Activated naive CD4-positive, alpha-beta T cell treated with anti-CD3 and anti-CD28 coated beads, Interleukin-2, amount 50 U/mL, for 24 hours (primary cell): ENCODE data around the gene DGKH.

Source experiments
- H3K27ac Mint-ChIP-seq: one replicate; pipeline ENCODE4 v1.8.0; 2021; ENCODE audit warnings: mild to moderate bottlenecking, mixed read lengths
- H3K27me3 Mint-ChIP-seq: one replicate; pipeline ENCODE4 v1.8.0; 2021; ENCODE audit warnings: mixed read lengths
- H3K36me3 Mint-ChIP-seq: one replicate; pipeline ENCODE4 v1.8.0; 2021; ENCODE audit warnings: mixed read lengths
- H3K4me1 Mint-ChIP-seq: one replicate; pipeline ENCODE4 v1.8.0; 2021; ENCODE audit warnings: mixed read lengths
- H3K4me3 Mint-ChIP-seq: one replicate; pipeline ENCODE4 v1.8.0; 2021; ENCODE audit warnings: mild to moderate bottlenecking, mixed read lengths
- H3K9me3 Mint-ChIP-seq: one replicate; pipeline ENCODE4 v1.8.0; 2021; ENCODE audit warnings: mixed read lengths

DGKH gene

DNA sequence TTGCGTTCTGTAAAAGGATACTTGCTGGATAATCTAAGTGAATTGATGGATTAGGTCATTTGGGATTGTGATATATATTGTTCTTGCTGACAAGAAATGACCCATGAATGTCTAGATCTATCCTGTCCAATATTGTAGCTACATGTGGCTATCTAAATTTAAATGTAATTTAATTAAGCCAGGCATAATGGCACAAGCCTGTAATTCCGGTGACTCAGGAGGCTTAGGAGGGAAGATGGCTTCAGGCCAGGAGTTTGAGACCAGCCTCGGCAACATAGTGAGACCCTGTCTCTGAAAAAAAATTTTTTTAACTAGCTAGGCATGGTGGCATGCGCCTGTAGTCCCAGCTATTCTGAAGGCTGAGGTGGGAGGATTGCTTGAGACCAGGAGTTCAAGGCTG is 184.2 kb downstream of the DGKH start:
- Mint-ChIP-seq H3K27ac (no peak overlapping the region), H3K4me1 (no peaks in the 10 kb centered on the region), H3K9me3 (no peaks in the 10 kb centered on the region), H3K4me3 (no peak overlapping the region), H3K27me3 (no peaks in the 10 kb centered on the region), H3K36me3 (peaks cover 11% of the 10 kb centered on the region)

DNA sequence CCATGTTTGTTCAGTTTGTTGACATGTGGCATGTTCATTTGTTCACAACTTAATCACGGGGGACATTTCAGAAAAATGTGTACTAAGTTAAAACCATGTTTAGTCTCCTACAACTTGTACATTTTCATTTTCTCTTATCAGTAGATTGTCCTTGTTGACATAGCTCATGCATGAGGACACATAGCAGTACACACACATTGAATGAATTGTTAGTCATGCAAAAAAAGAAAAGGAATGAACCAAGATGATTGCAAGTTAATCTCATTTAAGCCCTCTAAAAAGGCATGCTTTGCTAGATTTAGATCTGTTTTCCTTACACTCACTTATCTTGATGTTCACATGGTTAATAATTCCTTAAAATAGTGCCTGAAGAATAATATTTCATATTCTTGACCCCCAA is 185.3 kb downstream of the DGKH start:
- Mint-ChIP-seq H3K36me3 (peaks cover 9% of the 10 kb centered on the region), H3K9me3 (no peaks in the 10 kb centered on the region)

GRCh38 chr13:42239161-42239560 is 190.7 kb downstream of the DGKH start:
- no peaks in the 10 kb centered on the region for H3K27me3 Mint-ChIP-seq
- no peak overlapping the region for H3K27ac Mint-ChIP-seq
- peaks cover 10% of the 10 kb centered on the region for H3K36me3 Mint-ChIP-seq
- no peaks in the 10 kb centered on the region for H3K4me1 Mint-ChIP-seq
- no peaks in the 10 kb centered on the region for H3K9me3 Mint-ChIP-seq
- H3K4me3 Mint-ChIP-seq: no peak overlapping the region

More for the DNA sequence above, 185.3 kb downstream of the DGKH start:
- H3K4me1 Mint-ChIP-seq: no peaks in the 10 kb centered on the region
- no peak overlapping the region for H3K4me3 Mint-ChIP-seq
- peak overlapping the region; percentile 53 for H3K27ac Mint-ChIP-seq
- no peaks in the 10 kb centered on the region for H3K27me3 Mint-ChIP-seq

DNA sequence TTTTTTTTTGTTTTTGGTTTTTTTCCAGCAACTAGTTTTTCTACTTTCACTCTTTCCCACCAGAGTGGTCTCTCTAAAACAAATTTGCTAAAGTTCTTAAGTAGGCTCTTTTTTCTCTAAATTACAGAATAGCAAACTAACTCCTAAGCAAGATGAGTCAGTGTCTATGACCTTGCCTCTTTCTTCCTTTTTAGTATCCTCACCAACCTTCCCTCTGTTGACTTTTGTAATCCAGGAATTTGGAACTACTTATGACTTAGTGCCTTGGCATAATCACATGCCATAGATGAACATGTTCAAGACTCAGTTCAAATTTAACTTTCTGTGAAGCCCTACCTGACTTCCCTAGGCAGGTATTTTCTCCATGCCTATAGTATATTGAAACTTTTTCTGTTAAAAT is 191.2 kb downstream of the DGKH start:
- Mint-ChIP-seq H3K36me3 (peaks cover 10% of the 10 kb centered on the region), H3K4me3 (no peak overlapping the region), H3K27me3 (no peaks in the 10 kb centered on the region), H3K9me3 (no peaks in the 10 kb centered on the region), H3K4me1 (no peaks in the 10 kb centered on the region), H3K27ac (no peak overlapping the region)

DNA sequence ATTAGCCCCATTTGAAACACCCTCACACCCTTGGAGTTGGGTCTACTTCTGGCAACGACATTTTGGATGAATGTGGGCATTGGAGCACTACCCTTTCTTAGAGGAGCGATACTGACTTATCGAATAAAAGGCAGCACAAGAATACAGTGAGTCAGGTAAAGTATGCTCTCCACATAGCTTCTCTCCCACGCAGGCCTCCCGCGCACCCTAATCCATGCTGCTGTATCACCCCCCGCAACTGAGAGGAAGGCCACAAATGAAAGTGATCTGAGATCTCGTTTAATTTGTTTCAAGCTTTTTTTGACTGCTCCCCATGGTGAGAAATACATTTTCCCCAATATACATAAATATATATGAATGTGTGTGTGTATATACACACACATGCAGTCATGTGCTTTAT is 198.1 kb downstream of the DGKH start:
- Mint-ChIP-seq H3K27me3 (no peaks in the 10 kb centered on the region), H3K4me1 (no peaks in the 10 kb centered on the region), H3K36me3 (peaks cover 10% of the 10 kb centered on the region), H3K27ac (no peak overlapping the region), H3K9me3 (no peaks in the 10 kb centered on the region), H3K4me3 (no peak overlapping the region)

GRCh38 chr13:42247883-42248282 is 199.4 kb downstream of the DGKH start:
- no peaks in the 10 kb centered on the region for H3K27me3 Mint-ChIP-seq
- no peak overlapping the region for H3K4me3 Mint-ChIP-seq
- H3K9me3 Mint-ChIP-seq: no peaks in the 10 kb centered on the region
- no peaks in the 10 kb centered on the region for H3K4me1 Mint-ChIP-seq
- H3K27ac Mint-ChIP-seq: no peak overlapping the region
- peaks cover 10% of the 10 kb centered on the region for H3K36me3 Mint-ChIP-seq

- Mint-ChIP-seq H3K4me3 (no peak overlapping the region), H3K27ac (no peak overlapping the region), H3K27me3 (no peaks in the 10 kb centered on the region), H3K9me3 (no peaks in the 10 kb centered on the region), H3K4me1 (peaks cover 9% of the 10 kb centered on the region), H3K36me3 (no peaks in the 10 kb centered on the region)
These were observed 207.4 kb downstream of the DGKH start for GRCh38 chr13:42255886-42256285.

DNA sequence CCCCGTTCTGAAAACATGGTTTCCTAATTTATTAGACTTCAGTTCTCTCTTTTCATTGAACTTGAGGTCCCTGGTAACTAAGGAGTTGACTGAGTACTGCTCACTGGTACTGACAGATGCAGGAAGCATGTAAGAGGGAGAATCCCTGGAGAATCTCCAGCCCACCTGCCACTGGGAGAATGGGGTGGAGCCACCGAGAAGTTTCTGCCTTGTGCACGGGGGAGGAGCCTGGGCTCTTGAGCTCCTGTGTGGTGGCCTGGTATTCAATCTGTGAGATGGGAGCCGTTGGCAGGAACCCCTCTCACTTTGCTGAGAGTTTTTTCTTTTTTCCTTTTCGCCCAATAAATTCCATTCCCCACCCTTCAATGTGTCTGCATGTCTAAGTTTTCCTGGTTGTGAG is 210.3 kb downstream of the DGKH start:
- Mint-ChIP-seq H3K9me3 (no peaks in the 10 kb centered on the region), H3K36me3 (no peaks in the 10 kb centered on the region), H3K4me1 (peaks cover 9% of the 10 kb centered on the region), H3K27me3 (no peaks in the 10 kb centered on the region), H3K4me3 (no peak overlapping the region), H3K27ac (no peak overlapping the region)

GRCh38 chr13:42259515-42259914 is 211.1 kb downstream of the DGKH start:
- Mint-ChIP-seq H3K9me3 (no peaks in the 10 kb centered on the region), H3K4me3 (no peak overlapping the region), H3K36me3 (no peaks in the 10 kb centered on the region), H3K27me3 (no peaks in the 10 kb centered on the region), H3K27ac (no peak overlapping the region), H3K4me1 (peaks cover 9% of the 10 kb centered on the region)

- Mint-ChIP-seq H3K27ac (no peak overlapping the region), H3K9me3 (no peaks in the 10 kb centered on the region), H3K4me1 (peaks cover 9% of the 10 kb centered on the region), H3K27me3 (no peaks in the 10 kb centered on the region), H3K4me3 (no peak overlapping the region), H3K36me3 (no peaks in the 10 kb centered on the region)
These were observed 212.6 kb downstream of the DGKH start for GRCh38 chr13:42260903-42261654.

DNA sequence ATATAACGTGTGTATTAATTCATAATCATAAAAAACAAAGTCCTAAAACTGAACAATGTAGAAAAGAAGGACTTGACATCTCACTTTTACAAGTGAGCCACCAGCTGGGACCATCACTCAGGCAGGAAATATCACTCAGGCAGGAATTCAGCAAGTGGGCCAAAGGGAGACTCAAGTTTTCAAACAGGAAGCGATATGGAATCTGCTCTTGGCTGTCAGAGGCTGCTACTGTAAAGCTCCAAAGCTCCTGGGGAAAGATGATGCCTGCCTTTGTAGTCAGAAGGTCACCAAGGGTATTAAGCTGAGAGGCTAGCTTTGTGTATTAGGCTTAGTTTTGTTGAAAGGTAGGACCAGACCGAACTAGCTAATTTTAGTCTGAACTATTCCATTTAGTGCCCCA is 218.0 kb downstream of the DGKH start:
- Mint-ChIP-seq H3K4me1 (peaks cover 14% of the 10 kb centered on the region), H3K9me3 (peaks cover 12% of the 10 kb centered on the region), H3K4me3 (no peak overlapping the region), H3K27me3 (peaks cover 1% of the 10 kb centered on the region), H3K36me3 (no peaks in the 10 kb centered on the region), H3K27ac (no peak overlapping the region)

- peaks cover 12% of the 10 kb centered on the region for H3K9me3 Mint-ChIP-seq
- H3K27me3 Mint-ChIP-seq: peaks cover 1% of the 10 kb centered on the region
These were observed 221.9 kb downstream of the DGKH start for GRCh38 chr13:42270160-42270856.

DNA sequence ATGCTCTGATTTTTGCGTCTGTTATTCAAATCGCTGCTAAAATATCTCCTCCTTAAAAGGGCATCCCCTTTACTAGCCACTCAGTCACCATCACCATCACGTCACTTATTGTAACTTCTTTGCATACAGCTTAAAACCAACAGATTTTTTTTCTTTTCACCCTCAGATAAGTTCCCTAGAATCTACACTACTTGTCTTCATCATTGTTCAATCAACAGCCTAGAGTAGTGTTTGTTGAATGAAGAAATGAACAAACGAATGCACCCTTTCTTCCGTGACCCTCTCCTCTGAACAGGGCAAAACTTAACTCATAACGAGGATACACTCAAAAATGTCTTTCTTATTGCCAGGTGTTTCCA is 222.4 kb downstream of the DGKH start:
- Mint-ChIP-seq H3K36me3 (no peaks in the 10 kb centered on the region), H3K9me3 (peaks cover 12% of the 10 kb centered on the region), H3K4me3 (peak overlapping the region; percentile 98), H3K27ac (peak overlapping the region; percentile 94), H3K27me3 (peaks cover 1% of the 10 kb centered on the region), H3K4me1 (peaks cover 46% of the 10 kb centered on the region)

More at GRCh38 chr13:42270160-42270856, 221.9 kb downstream of the DGKH start:
- peak overlapping the region; percentile 94 for H3K27ac Mint-ChIP-seq
- no peaks in the 10 kb centered on the region for H3K36me3 Mint-ChIP-seq
- H3K4me1 Mint-ChIP-seq: peaks cover 40% of the 10 kb centered on the region
- H3K4me3 Mint-ChIP-seq: peak overlapping the region; percentile 98

- no peaks in the 10 kb centered on the region for H3K36me3 Mint-ChIP-seq
- H3K4me1 Mint-ChIP-seq: peaks cover 53% of the 10 kb centered on the region
These were observed 223.1 kb downstream of the DGKH start for GRCh38 chr13:42271337-42272114.

GRCh38 chr13:42272115-42272803 is 223.8 kb downstream of the DGKH start, which contains the start of gene AKAP11:
Gene AKAP11 (plus strand): TSS chr13:42272152. CDS start chr13:42286349, 14,197 bp downstream.
- H3K27me3 Mint-ChIP-seq: peaks cover 1% of the 10 kb centered on the region
- H3K4me1 Mint-ChIP-seq: peaks cover 56% of the 10 kb centered on the region
- peak within 1 kb of the TSS; percentile 99 for H3K27ac Mint-ChIP-seq
- H3K36me3 Mint-ChIP-seq: no peaks in the 10 kb centered on the region
- H3K4me3 Mint-ChIP-seq: peak within 1 kb of the TSS; percentile 98
- H3K9me3 Mint-ChIP-seq: peaks cover 12% of the 10 kb centered on the region

More at GRCh38 chr13:42271337-42272114, 223.1 kb downstream of the DGKH start:
- H3K27me3 Mint-ChIP-seq: peaks cover 1% of the 10 kb centered on the region
- peaks cover 12% of the 10 kb centered on the region for H3K9me3 Mint-ChIP-seq
- H3K27ac Mint-ChIP-seq: peak overlapping the region; percentile 94
- peak overlapping the region; percentile 98 for H3K4me3 Mint-ChIP-seq
